Naive B cell (primary cell): Measurements from ENCODE around the gene RNF187. TPM values are rescaled to one million over a fixed set of nuclear protein-coding genes. Genes with fewer than 3 reads are reported as not detected.
A peak's percentile ranks its signal among the peaks of the same experiment; 100 is the strongest.

ENCODE experiments used
- ATAC-seq, 2 donors: fragments of 150-1000 bp; cut with Tn5 transposase; 2 replicates each; pipeline ENCODE4 v1.10.0; 2021; ENCODE audit warnings: low read depth in 2 of 2, mild to moderate bottlenecking in 2 of 2, moderate library complexity in 2 of 2
- DNase-seq: peaks from one replicate; pipeline ENCODE4 v3.0.0; 2022
- H3K27ac Mint-ChIP-seq, 6 donors: one replicate each; pipeline ENCODE4 v1.8.0; 2020 to 2022; ENCODE audit warnings: mild to moderate bottlenecking in 6 of 6, mixed read lengths in 6 of 6, moderate library complexity in 5 of 6, inconsistent platforms in 2 of 6
- H3K27me3 Mint-ChIP-seq, 3 donors: one replicate each; pipeline ENCODE4 v1.8.0; 2021 to 2022; ENCODE audit warnings: mixed read lengths in 3 of 3, mild to moderate bottlenecking in 1 of 3
- H3K36me3 Mint-ChIP-seq, 2 donors: one replicate each; pipeline ENCODE4 v1.8.0; 2020 to 2022; ENCODE audit warnings: mixed read lengths in 2 of 2, inconsistent platforms in 1 of 2, mild to moderate bottlenecking in 1 of 2
- H3K4me1 Mint-ChIP-seq, 3 donors: one replicate each; pipeline ENCODE4 v1.8.0; 2020 to 2022; ENCODE audit warnings: mixed read lengths in 3 of 3, inconsistent platforms in 1 of 3, mild to moderate bottlenecking in 1 of 3, moderate library complexity in 1 of 3
- H3K4me3 Mint-ChIP-seq, 8 donors: one replicate each; pipeline ENCODE4 v1.8.0; 2020 to 2022; ENCODE audit warnings: mild to moderate bottlenecking in 8 of 8, mixed read lengths in 8 of 8, moderate library complexity in 8 of 8, inconsistent platforms in 2 of 8
- H3K9me3 Mint-ChIP-seq, 7 donors: one replicate each; pipeline ENCODE4 v1.8.0; 2020 to 2022; ENCODE audit warnings: mixed read lengths in 7 of 7, mild to moderate bottlenecking in 5 of 7, inconsistent platforms in 2 of 7, moderate library complexity in 1 of 7
- polyA plus RNA-seq, 6 donors: library from polyadenylated mRNA; unstranded; fragments of 300-500 nt; fragmentation: Illumina TruSeq; gene quantifications; one replicate each; pipeline ENCODE4 v1.2.3, GENCODE V29; 2021; ENCODE audit warnings: low read depth in 6 of 6

The RNF187 gene
- polyA plus RNA-seq, result 10 to 100 TPM; 18.1 to 50.1 (median 28.3) TPM

- H3K27ac Mint-ChIP-seq, result peak within 1 kb of the TSS; percentile 100
Observed at GRCh38 chr1:228487336-228488124, at the start of gene RNF187. RNF187 (plus strand) TSS chr1:228487382.

GRCh38 chr1:228437424-228437962 is 49.7 kb upstream of the RNF187 start:
- DNase-seq, result no peak
- H3K36me3 Mint-ChIP-seq, result no peaks in the 10 kb centered on the region
- no peak overlapping the region for H3K4me3 Mint-ChIP-seq
- peaks cover 0 to 2% (median 0%) of the 10 kb centered on the region in 7 donors for H3K9me3 Mint-ChIP-seq
- peaks cover 56 to 77% (median 66%) of the 10 kb centered on the region in 3 donors for H3K27me3 Mint-ChIP-seq
- ATAC-seq, result no peak
- H3K27ac Mint-ChIP-seq, result no peak overlapping the region
- H3K4me1 Mint-ChIP-seq, result peaks cover 0 to 4% (median 0%) of the 10 kb centered on the region in 3 donors

More at GRCh38 chr1:228487336-228488124, at the start of gene RNF187:
- Mint-ChIP-seq H3K9me3 (no peaks in the 10 kb centered on the region), H3K4me1 (peaks cover 27 to 42% (median 41%) of the 10 kb centered on the region in 3 donors), H3K27me3 (no peaks in the 10 kb centered on the region), H3K36me3 (peaks cover 5 to 13% of the 10 kb centered on the region in 2 donors), H3K4me3 (peak within 1 kb of the TSS; percentile 95 to 99 (median 97))
- DNase-seq (no peak), ATAC-seq (peak; percentile 60 to 64)

- peaks cover 0 to 4% (median 0%) of the 10 kb centered on the region in 3 donors for H3K4me1 Mint-ChIP-seq
- ATAC-seq (no peak), DNase-seq (no peak)
- peaks cover 0 to 2% (median 0%) of the 10 kb centered on the region in 7 donors for H3K9me3 Mint-ChIP-seq
- no peaks in the 10 kb centered on the region for H3K36me3 Mint-ChIP-seq
- H3K27me3 Mint-ChIP-seq, result peaks cover 57 to 77% (median 66%) of the 10 kb centered on the region in 3 donors
- no peak overlapping the region for H3K27ac Mint-ChIP-seq
- no peak overlapping the region for H3K4me3 Mint-ChIP-seq
Observed at GRCh38 chr1:228438266-228438665, 48.9 kb upstream of the RNF187 start.

- Mint-ChIP-seq H3K4me3 (peak overlapping the region in 1 of 8 donors; percentile 25), H3K27ac (no peak overlapping the region), H3K27me3 (peaks cover 65 to 88% (median 84%) of the 10 kb centered on the region in 3 donors), H3K9me3 (peaks cover 0 to 6% (median 2%) of the 10 kb centered on the region in 7 donors), H3K36me3 (peaks cover 0 to 5% of the 10 kb centered on the region in 2 donors), H3K4me1 (peaks cover 11 to 14% (median 11%) of the 10 kb centered on the region in 3 donors)
- ATAC-seq (no peak), DNase-seq (no peak)
Observed at GRCh38 chr1:228440761-228441500, 46.3 kb upstream of the RNF187 start.

GRCh38 chr1:228443395-228443794 is 43.8 kb upstream of the RNF187 start:
- ATAC-seq (no peak), DNase-seq (no peak)
- Mint-ChIP-seq H3K36me3 (peaks cover 0 to 5% of the 10 kb centered on the region in 2 donors), H3K27ac (no peak overlapping the region), H3K4me1 (peaks cover 15 to 19% (median 15%) of the 10 kb centered on the region in 3 donors), H3K4me3 (no peak overlapping the region), H3K27me3 (peaks cover 76 to 99% (median 94%) of the 10 kb centered on the region in 3 donors), H3K9me3 (peaks cover 0 to 6% (median 2%) of the 10 kb centered on the region in 7 donors)

- Mint-ChIP-seq H3K27me3 (peaks cover 73 to 94% (median 89%) of the 10 kb centered on the region in 3 donors), H3K36me3 (peaks cover 0 to 5% of the 10 kb centered on the region in 2 donors), H3K27ac (peak overlapping the region in 1 of 6 donors; percentile 67), H3K4me3 (peak overlapping the region; percentile 53 to 88 (median 76)), H3K4me1 (peaks cover 15% of the 10 kb centered on the region in 3 donors), H3K9me3 (peaks cover 0 to 6% (median 2%) of the 10 kb centered on the region in 7 donors)
- DNase-seq, result no peak
- no peak for ATAC-seq
Observed at GRCh38 chr1:228445490-228445842, 41.7 kb upstream of the RNF187 start.

GRCh38 chr1:228445843-228446650 is 41.1 kb upstream of the RNF187 start:
- peaks cover 15% of the 10 kb centered on the region in 3 donors for H3K4me1 Mint-ChIP-seq

GRCh38 chr1:228446852-228447251 is 40.3 kb upstream of the RNF187 start:
- Mint-ChIP-seq H3K4me3 (no peak overlapping the region), H3K27ac (no peak overlapping the region), H3K9me3 (peaks cover 0 to 6% (median 2%) of the 10 kb centered on the region in 7 donors), H3K4me1 (peaks cover 15 to 16% (median 15%) of the 10 kb centered on the region in 3 donors), H3K27me3 (peaks cover 67 to 89% (median 78%) of the 10 kb centered on the region in 3 donors), H3K36me3 (peaks cover 0 to 5% of the 10 kb centered on the region in 2 donors)
- no peak for ATAC-seq
- no peak for DNase-seq

More at GRCh38 chr1:228445843-228446650, 41.1 kb upstream of the RNF187 start:
- Mint-ChIP-seq H3K9me3 (peaks cover 0 to 6% (median 2%) of the 10 kb centered on the region in 7 donors), H3K36me3 (peaks cover 0 to 5% of the 10 kb centered on the region in 2 donors), H3K4me3 (peak overlapping the region; percentile 53 to 88 (median 76)), H3K27me3 (peaks cover 70 to 94% (median 84%) of the 10 kb centered on the region in 3 donors), H3K27ac (no peak overlapping the region)
- DNase-seq, result no peak
- peak; percentile 50 to 65 for ATAC-seq

GRCh38 chr1:228448372-228448771 is 38.8 kb upstream of the RNF187 start:
- peaks cover 0 to 6% (median 0%) of the 10 kb centered on the region in 7 donors for H3K9me3 Mint-ChIP-seq
- no peak overlapping the region for H3K4me3 Mint-ChIP-seq
- H3K4me1 Mint-ChIP-seq, result peaks cover 15 to 20% (median 15%) of the 10 kb centered on the region in 3 donors
- peaks cover 56 to 83% (median 74%) of the 10 kb centered on the region in 3 donors for H3K27me3 Mint-ChIP-seq
- DNase-seq (no peak), ATAC-seq (no peak)
- H3K36me3 Mint-ChIP-seq, result peaks cover 0 to 5% of the 10 kb centered on the region in 2 donors
- peak overlapping the region in 1 of 6 donors; percentile 0 for H3K27ac Mint-ChIP-seq

GRCh38 chr1:228450200-228450599 is 37.0 kb upstream of the RNF187 start:
- Mint-ChIP-seq H3K27me3 (peaks cover 51 to 80% (median 68%) of the 10 kb centered on the region in 3 donors), H3K4me1 (peaks cover 11 to 18% (median 12%) of the 10 kb centered on the region in 3 donors), H3K27ac (no peak overlapping the region), H3K4me3 (no peak overlapping the region), H3K9me3 (peaks cover 0 to 1% (median 0%) of the 10 kb centered on the region in 7 donors), H3K36me3 (peaks cover 0 to 5% of the 10 kb centered on the region in 2 donors)
- DNase-seq, result no peak
- ATAC-seq, result no peak

GRCh38 chr1:228452194-228453021 is 34.8 kb upstream of the RNF187 start:
- H3K27ac Mint-ChIP-seq, result no peak overlapping the region

More at GRCh38 chr1:228452194-228453021, 34.8 kb upstream of the RNF187 start:
- no peak overlapping the region for H3K4me3 Mint-ChIP-seq
- H3K36me3 Mint-ChIP-seq, result no peaks in the 10 kb centered on the region
- no peak for ATAC-seq
- H3K27me3 Mint-ChIP-seq, result peaks cover 43 to 70% (median 57%) of the 10 kb centered on the region in 3 donors
- peaks cover 4 to 12% (median 6%) of the 10 kb centered on the region in 3 donors for H3K4me1 Mint-ChIP-seq
- H3K9me3 Mint-ChIP-seq, result peaks cover 0 to 1% (median 0%) of the 10 kb centered on the region in 7 donors
- no peak for DNase-seq
